Endodermal cell (in vitro differentiated cells): Measurements from ENCODE around the gene CERS4. TPM values are rescaled to one million over a fixed set of nuclear protein-coding genes. Genes with fewer than 3 reads are reported as not detected.

Experiments
- DNase-seq: peaks from one replicate; pipeline ENCODE4 v3.0.0-alpha.2; 2017
- H3K27ac ChIP-seq: 2 replicates; pipeline ENCODE4 v1.5.1; 2013; ENCODE audit warnings: mild to moderate bottlenecking, low read depth, low read length, moderate library complexity
- H3K27me3 ChIP-seq: 2 replicates; pipeline ENCODE4 v1.6.1; 2013; ENCODE audit warnings: mild to moderate bottlenecking, low read length, moderate library complexity; ENCODE audit not compliant: insufficient read depth, control insufficient read depth, poor library complexity, severe bottlenecking
- H3K36me3 ChIP-seq: 2 replicates; pipeline ENCODE4 v1.7.0; 2013; ENCODE audit warnings: mild to moderate bottlenecking, low read length, moderate library complexity; ENCODE audit not compliant: control insufficient read depth, insufficient read depth
- H3K4me1 ChIP-seq: one replicate; pipeline ENCODE4 v1.7.0; 2013; ENCODE audit warnings: low read length; ENCODE audit not compliant: control insufficient read depth, insufficient read depth
- H3K4me3 ChIP-seq: 2 replicates; pipeline ENCODE4 v1.5.1; 2013; ENCODE audit warnings: mild to moderate bottlenecking, low read length, moderate library complexity
- H3K9ac ChIP-seq: 2 replicates; pipeline ENCODE4 v1.6.1; 2013; ENCODE audit warnings: mild to moderate bottlenecking, low read length, moderate library complexity; ENCODE audit not compliant: poor library complexity, severe bottlenecking; ENCODE audit errors: extremely low read depth
- H3K9me3 ChIP-seq: 2 replicates; pipeline ENCODE4 v1.6.1; 2013; ENCODE audit warnings: mild to moderate bottlenecking, low read length, moderate library complexity; ENCODE audit not compliant: control insufficient read depth
- H3K27ac Mint-ChIP-seq: 2 replicates; pipeline ENCODE4 v1.8.0; 2020; ENCODE audit warnings: mixed read lengths
- H3K27me3 Mint-ChIP-seq: 2 replicates; pipeline ENCODE4 v1.8.0; 2021; ENCODE audit warnings: mild to moderate bottlenecking, mixed read lengths; ENCODE audit not compliant: insufficient read depth
- H3K36me3 Mint-ChIP-seq: 2 replicates; pipeline ENCODE4 v1.8.0; 2020; ENCODE audit warnings: low read depth, mixed read lengths
- H3K4me1 Mint-ChIP-seq: 2 replicates; pipeline ENCODE4 v1.8.0; 2020; ENCODE audit warnings: mixed read lengths
- H3K4me3 Mint-ChIP-seq: 2 replicates; pipeline ENCODE4 v1.8.0; 2020; ENCODE audit warnings: mild to moderate bottlenecking, moderate library complexity, mixed read lengths
- H3K9me3 Mint-ChIP-seq: 2 replicates; pipeline ENCODE4 v1.8.0; 2020; ENCODE audit warnings: mild to moderate bottlenecking, mixed read lengths
- CTCF ChIP-seq: fragments of 200-600 bp; sonication (generic); conservative IDR thresholded peaks from 2 replicates; pipeline ENCODE4 v1.5.0; 2021; ENCODE audit warnings: antibody characterized with exemption, mild to moderate bottlenecking
- WGBS, 2 experiments: methylation state at CpG; one replicate each; pipeline versions ENCODE4 v1.1.5 to v1.1.7; 2013; ENCODE audit warnings: missing lambda C conversion rate in 2 of 2, mixed read lengths in 1 of 2; ENCODE audit not compliant: insufficient coverage in 1 of 2, insufficient read length in 1 of 2; 5-methylcytosine and 5-hydroxymethylcytosine counted together
- total RNA-seq, 2 donors: library from RNA; stranded (reverse); fragmentation: NEBNext Ultra II Directional in 1 of 2; extraction: Animal tissue kit (Norgen Biotek cat#: 25700) in 1 of 2; gene quantifications; 2 replicates in 1 of 2; 3 replicates in 1 of 2; pipeline ENCODE4 v1.2.1, GENCODE V29; 2021

The CERS4 gene
- total RNA-seq, 2 donors from 2014 or later: 76.9 to 105 TPM

GRCh38 chr19:8252922-8253589 is 43.9 kb downstream of the CERS4 start:
- H3K27me3 ChIP-seq: no peaks in the 10 kb centered on the region
- H3K36me3 ChIP-seq: peaks cover 52% of the 10 kb centered on the region
- Mint-ChIP-seq H3K4me3 (no peak overlapping the region), H3K36me3 (peaks cover 41% of the 10 kb centered on the region), H3K27me3 (no peaks in the 10 kb centered on the region), H3K9me3 (no peaks in the 10 kb centered on the region), H3K4me1 (no peaks in the 10 kb centered on the region), H3K27ac (no peak overlapping the region)
- no peaks in the 10 kb centered on the region for H3K4me1 ChIP-seq
- peak; percentile 98 for TF ChIP-seq CTCF
- no peak overlapping the region for H3K4me3 ChIP-seq
- no peak overlapping the region for H3K9ac ChIP-seq
- no peaks in the 10 kb centered on the region for H3K9me3 ChIP-seq
- H3K27ac ChIP-seq: no peak overlapping the region
- WGBS, 2 experiments: 36 to 75% methylated on average over 5 to 13 of the region's 13 CpGs
- peak; percentile 96 for DNase-seq

GRCh38 chr19:8253678-8254077 is 44.5 kb downstream of the CERS4 start:
- 91 to 92% methylated on average over 11 to 12 of the region's 12 CpGs for WGBS, 2 experiments
- H3K27ac ChIP-seq: no peak overlapping the region

GRCh38 chr19:8254286-8255001 is 45.3 kb downstream of the CERS4 start:
- Mint-ChIP-seq H3K4me1 (peaks cover 2% of the 10 kb centered on the region), H3K36me3 (peaks cover 40% of the 10 kb centered on the region), H3K27ac (no peak overlapping the region), H3K4me3 (no peak overlapping the region), H3K27me3 (no peaks in the 10 kb centered on the region), H3K9me3 (no peaks in the 10 kb centered on the region)
- WGBS, 2 experiments: 93 to 94% methylated on average over 5 to 11 of the region's 11 CpGs
- Histone ChIP-seq H3K9ac (no peak overlapping the region), H3K4me3 (no peak overlapping the region), H3K4me1 (no peaks in the 10 kb centered on the region), H3K27ac (no peak overlapping the region), H3K9me3 (no peaks in the 10 kb centered on the region), H3K27me3 (no peaks in the 10 kb centered on the region), H3K36me3 (peaks cover 55% of the 10 kb centered on the region)
- TF ChIP-seq CTCF: no peak
- no peak for DNase-seq

More at GRCh38 chr19:8253678-8254077, 44.5 kb downstream of the CERS4 start:
- Histone ChIP-seq H3K4me1 (no peaks in the 10 kb centered on the region), H3K36me3 (peaks cover 54% of the 10 kb centered on the region), H3K27me3 (no peaks in the 10 kb centered on the region), H3K9me3 (no peaks in the 10 kb centered on the region), H3K4me3 (no peak overlapping the region), H3K9ac (no peak overlapping the region)
- Mint-ChIP-seq H3K9me3 (no peaks in the 10 kb centered on the region), H3K4me3 (no peak overlapping the region), H3K27me3 (no peaks in the 10 kb centered on the region), H3K36me3 (peaks cover 39% of the 10 kb centered on the region), H3K27ac (no peak overlapping the region), H3K4me1 (no peaks in the 10 kb centered on the region)
- no peak for TF ChIP-seq CTCF
- no peak for DNase-seq
